ENCODE measurements around the gene NUDCD3.

NUDCD3 gene

GRCh38 chr7:44477063-44477830 lies 13.2 kb downstream of the NUDCD3 start:
- DNase-seq = peak; percentile 66 to 81

- no peak for DNase-seq
Observed at GRCh38 chr7:44476313-44476712, 14.1 kb downstream of the NUDCD3 start.

- DNase-seq = no peak
Observed at GRCh38 chr7:44473295-44473694, 17.2 kb downstream of the NUDCD3 start.

- DNase-seq = no peak
Observed at GRCh38 chr7:44472843-44473242, 17.6 kb downstream of the NUDCD3 start.

- no peak for DNase-seq
Observed at GRCh38 chr7:44471850-44472249, 18.6 kb downstream of the NUDCD3 start.

- no peak for DNase-seq
Observed at GRCh38 chr7:44471436-44471835, 19.0 kb downstream of the NUDCD3 start.

GRCh38 chr7:44470628-44471245 lies 19.7 kb downstream of the NUDCD3 start:
- DNase-seq = no peak

- no peak for DNase-seq
Observed at GRCh38 chr7:44470135-44470479, 20.4 kb downstream of the NUDCD3 start.

- no peak for DNase-seq
Observed at GRCh38 chr7:44469461-44470134, 20.9 kb downstream of the NUDCD3 start.

- no peak for DNase-seq
Observed at GRCh38 chr7:44467217-44467548, 23.3 kb downstream of the NUDCD3 start.

- DNase-seq = no peak
Observed at GRCh38 chr7:44466300-44467216, 23.9 kb downstream of the NUDCD3 start.

- DNase-seq = no peak
Observed at GRCh38 chr7:44465490-44465889, 25.0 kb downstream of the NUDCD3 start.

- no peak for DNase-seq
Observed at GRCh38 chr7:44463169-44463808, 27.2 kb downstream of the NUDCD3 start.

GRCh38 chr7:44461387-44461786 lies 29.1 kb downstream of the NUDCD3 start:
- DNase-seq = no peak

- no peak for DNase-seq
Observed at GRCh38 chr7:44460325-44460724, 30.1 kb downstream of the NUDCD3 start.

- no peak for DNase-seq
Observed at GRCh38 chr7:44455155-44455554, 35.3 kb downstream of the NUDCD3 start.

GRCh38 chr7:44454348-44454747 lies 36.1 kb downstream of the NUDCD3 start:
- DNase-seq = no peak

GRCh38 chr7:44451123-44451522 lies 39.3 kb downstream of the NUDCD3 start:
- no peak for DNase-seq

- no peak for DNase-seq
Observed at GRCh38 chr7:44449584-44449928, 40.9 kb downstream of the NUDCD3 start.

GRCh38 chr7:44448922-44449583 lies 41.4 kb downstream of the NUDCD3 start:
- DNase-seq = no peak

- no peak for DNase-seq
Observed at GRCh38 chr7:44447874-44448425, 42.5 kb downstream of the NUDCD3 start.

Data from SHP77 (cell line).